GM19043 (cell line): ENCODE measurements around the gene EXO5.
"Not testable (repeated sequence)": the region's sequence is repeated elsewhere in the genome, so short reads cannot be mapped to it uniquely, and the experiment has no call there.

Experiments used
- ATAC-seq: cut with Tn5 transposase; IDR thresholded peaks from one replicate; pipeline ENCODE4 v1.9.1; 2021; ENCODE audit warnings: low read depth; ENCODE audit not compliant: unreplicated experiment

The EXO5 gene

DNA sequence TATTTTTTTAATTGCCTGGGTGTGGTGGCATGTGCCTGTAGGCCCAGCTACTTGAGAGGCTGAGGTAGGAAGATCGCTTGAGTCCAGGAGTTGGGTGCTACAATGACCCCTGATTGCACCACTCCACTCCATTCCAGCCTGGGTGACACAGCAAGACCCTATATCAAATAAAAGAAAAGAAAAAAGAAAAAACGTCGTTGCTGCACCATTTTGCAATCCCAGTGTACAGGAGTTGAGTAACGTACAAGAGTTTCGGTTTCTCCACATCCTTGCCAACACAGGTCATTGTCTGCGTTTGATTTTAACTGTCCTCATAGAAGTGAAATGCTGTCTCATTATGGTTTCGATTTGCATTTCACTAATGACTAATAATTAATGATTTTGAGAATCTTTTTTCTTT is 30.8 kb downstream of the EXO5 start:
- no peak for ATAC-seq

DNA sequence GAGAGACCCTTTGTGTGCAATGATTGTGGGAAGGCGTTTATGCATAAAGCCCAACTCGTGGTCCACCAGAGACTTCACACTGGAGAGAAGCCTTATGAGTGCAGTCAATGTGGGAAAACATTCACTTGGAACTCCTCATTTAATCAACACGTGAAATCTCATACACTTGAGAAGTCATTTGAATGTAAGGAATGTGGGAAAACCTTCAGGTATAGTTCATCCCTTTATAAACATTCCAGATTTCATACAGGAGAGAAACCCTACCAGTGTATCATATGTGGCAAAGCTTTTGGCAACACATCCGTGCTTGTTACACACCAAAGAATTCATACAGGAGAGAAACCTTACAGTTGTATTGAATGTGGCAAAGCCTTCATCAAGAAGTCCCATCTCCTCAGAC is 38.4 kb downstream of the EXO5 start:
- no peak for ATAC-seq

DNA sequence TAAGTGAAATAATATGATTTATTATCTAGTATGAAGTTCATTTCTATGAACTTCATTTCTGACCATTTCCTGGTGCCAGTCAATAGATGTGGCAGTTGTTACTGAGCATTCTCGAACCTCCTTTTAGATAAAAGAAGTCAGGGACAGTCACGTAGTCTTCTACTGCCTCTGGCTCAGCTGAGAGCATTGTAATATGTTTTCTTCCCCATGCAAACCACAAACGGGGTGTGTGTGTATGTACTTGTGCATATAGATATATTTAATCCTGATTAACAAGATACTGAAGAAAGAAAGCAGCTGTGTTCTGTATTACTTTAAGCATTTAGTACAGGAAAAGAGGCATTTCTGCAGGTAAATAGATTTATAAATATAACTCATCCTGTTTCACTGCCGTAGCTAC is 44.5 kb downstream of the EXO5 start:
- ATAC-seq, result no peak

DNA sequence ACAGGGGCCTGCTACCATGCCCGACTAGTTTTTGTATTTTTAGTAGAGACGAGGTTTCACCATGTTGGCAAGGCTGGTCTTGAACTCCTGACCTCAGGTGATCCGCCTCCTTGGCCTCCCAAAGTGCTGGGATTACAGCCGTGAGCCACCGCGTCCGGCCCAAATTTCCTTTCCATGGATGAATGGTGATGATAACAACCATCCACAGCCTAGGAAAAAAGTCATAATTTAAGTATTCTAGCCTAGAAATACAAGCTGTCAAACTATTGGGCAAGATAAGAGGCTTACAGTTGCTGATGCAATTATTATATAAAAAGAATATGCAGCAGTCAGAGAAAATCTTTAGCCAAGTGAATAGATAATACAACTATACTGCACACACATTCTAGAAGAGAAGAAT is 46.2 kb downstream of the EXO5 start:
- ATAC-seq, result not testable (repeated sequence)

DNA sequence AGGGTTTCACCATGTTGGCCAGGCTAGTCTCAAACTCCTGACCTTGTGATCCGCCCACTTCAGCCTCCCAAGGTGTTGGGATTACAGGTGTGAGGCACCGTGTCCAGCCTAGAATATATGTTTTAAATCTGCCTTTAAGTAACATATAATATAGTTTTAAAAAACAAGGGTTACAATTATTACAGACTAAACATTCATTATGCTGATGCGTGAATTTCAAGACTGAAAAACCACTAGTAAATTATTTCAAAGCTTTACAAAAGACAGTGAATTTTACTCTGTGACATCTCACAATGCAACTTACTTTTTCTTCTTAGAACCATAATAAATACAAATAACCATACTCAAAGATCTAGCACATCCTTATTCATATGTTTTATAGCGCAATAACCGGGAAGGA is 47.6 kb downstream of the EXO5 start:
- ATAC-seq, result no peak

DNA sequence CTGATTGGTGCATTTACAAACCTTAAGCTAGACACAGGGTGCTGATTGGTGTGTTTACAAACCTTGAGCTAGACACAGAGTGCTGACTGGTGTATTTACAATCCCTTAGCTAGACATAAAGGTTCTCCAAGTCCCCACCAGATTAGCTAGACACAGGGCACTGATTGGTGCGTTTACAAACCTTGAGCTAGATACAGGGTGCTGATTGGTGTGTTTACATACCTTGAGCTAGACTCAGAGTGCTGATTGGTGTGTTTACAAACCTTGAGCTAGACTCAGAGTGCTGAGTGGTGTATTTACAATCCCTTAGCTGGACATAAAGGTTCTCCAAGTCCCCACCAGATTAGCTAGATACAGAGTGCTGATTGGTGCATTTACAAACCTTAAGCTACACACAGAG is 49.7 kb downstream of the EXO5 start:
- not testable (repeated sequence) for ATAC-seq

DNA sequence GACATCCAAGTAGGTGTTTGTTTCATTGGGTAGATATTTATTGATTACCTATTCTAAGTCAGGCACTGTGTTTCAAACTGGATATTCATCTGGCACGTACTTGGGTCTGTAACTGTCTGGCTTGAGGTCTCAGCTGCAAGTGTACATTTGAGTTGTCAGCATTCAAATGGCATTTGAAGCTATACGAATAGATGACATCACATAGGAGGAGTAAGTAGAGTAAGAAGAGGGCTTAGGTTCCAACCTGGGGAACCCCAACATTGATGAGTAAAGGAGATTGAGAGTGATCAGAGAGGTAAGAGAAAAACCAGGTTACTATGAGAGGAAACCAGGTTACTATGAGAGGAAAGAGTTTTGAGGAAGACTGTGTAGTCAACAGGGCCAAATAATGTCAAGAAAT is 53.6 kb downstream of the EXO5 start:
- ATAC-seq, result no peak

DNA sequence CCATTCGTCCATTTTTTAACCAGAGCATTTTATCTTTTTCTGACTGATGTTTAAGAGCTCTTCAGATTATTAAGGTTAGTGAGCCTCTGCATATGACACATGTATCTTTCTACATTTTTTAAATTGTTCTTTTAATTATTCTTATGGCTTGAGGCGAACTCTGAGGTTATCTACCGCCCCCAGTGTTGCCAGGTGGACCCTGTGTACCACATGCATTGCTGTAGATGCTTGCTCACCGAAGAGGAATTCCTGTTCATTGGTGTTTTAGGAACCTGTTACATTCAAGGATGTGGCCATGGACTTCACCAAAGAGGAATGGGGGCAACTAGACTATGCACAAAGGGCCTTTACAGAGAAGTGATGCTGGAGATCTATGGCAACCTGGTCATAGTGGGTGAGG is 54.7 kb downstream of the EXO5 start:
- ATAC-seq, result no peak

DNA sequence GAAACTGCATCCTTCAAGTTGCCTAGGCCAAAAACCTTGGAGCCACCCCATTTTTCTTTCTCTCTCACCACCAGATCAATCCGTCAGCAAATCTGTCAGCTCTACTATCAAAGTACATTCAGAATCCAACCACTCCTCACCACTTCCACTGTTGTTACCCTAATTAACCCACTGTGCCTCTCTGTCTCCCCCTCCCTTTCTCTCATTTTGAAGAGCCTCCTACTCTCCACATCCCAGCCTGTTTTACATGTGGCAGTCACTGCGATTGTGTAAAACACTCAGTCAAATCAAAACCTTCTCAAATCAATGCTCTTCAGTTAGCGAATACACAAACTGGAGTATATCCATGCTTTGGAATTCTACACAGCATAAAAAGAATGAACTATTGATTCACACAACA is 55.9 kb downstream of the EXO5 start:
- no peak for ATAC-seq

DNA sequence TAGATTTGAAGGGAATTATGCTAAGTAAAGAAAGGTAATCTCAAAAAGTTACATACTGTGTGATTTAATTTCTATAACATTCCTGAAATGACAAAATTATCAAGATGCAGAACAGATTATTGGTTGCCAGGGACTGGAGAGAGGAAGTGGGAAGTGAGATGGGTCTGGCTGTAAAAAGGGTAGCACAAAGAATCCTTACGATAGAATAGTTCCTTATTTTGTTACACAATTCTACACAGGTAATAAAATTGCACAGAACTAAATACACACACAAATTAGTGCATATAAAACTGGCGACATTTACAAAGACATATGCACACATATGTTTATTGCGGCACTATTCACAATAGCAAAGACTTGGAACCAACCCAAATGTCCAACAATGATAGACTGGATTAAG is 56.3 kb downstream of the EXO5 start:
- ATAC-seq, result no peak
